Ectodermal cell (in vitro differentiated cells): ENCODE results near the gene SEPTIN2. TPM values are rescaled to one million over a fixed set of nuclear protein-coding genes. Genes with fewer than 3 reads are reported as not detected.

Experiments used
- H3K27ac ChIP-seq: 2 replicates; pipeline ENCODE4 v1.7.0; 2013; ENCODE audit warnings: mild to moderate bottlenecking, low read depth, low read length; ENCODE audit not compliant: insufficient read depth, poor library complexity, severe bottlenecking
- H3K27me3 ChIP-seq: 2 replicates; pipeline ENCODE4 v1.7.0; 2013; ENCODE audit warnings: mild to moderate bottlenecking, low read length; ENCODE audit not compliant: insufficient read depth, control insufficient read depth, poor library complexity, severe bottlenecking
- H3K36me3 ChIP-seq: one replicate; pipeline ENCODE4 v1.7.0; 2013; ENCODE audit warnings: low read length; ENCODE audit not compliant: control insufficient read depth, insufficient read depth
- H3K4me1 ChIP-seq: one replicate; pipeline ENCODE4 v1.7.0; 2013; ENCODE audit warnings: low read length; ENCODE audit not compliant: control insufficient read depth, insufficient read depth
- H3K4me3 ChIP-seq: 2 replicates; pipeline ENCODE4 v1.7.0; 2013; ENCODE audit warnings: low read depth, low read length, control low read depth; ENCODE audit not compliant: insufficient read depth
- H3K9me3 ChIP-seq: 2 replicates; pipeline ENCODE4 v1.7.0; 2013; ENCODE audit warnings: mild to moderate bottlenecking, low read length, moderate library complexity; ENCODE audit not compliant: control insufficient read depth
- WGBS, 2 experiments: methylation state at CpG; one replicate each; pipeline ENCODE4 v1.1.7; 2013; ENCODE audit warnings: missing lambda C conversion rate in 2 of 2; 5-methylcytosine and 5-hydroxymethylcytosine counted together
- polyA plus RNA-seq, 4 experiments: library from polyadenylated mRNA; stranded (reverse); fragments of 50-300 nt; gene quantifications; one replicate each; pipeline ENCODE4 v1.2.3, GENCODE V29; 2013

SEPTIN2 gene
- 472 TPM for polyA plus RNA-seq (2013, experiment 1 of 4)
- 476 TPM for polyA plus RNA-seq (2013, experiment 2 of 4)
- polyA plus RNA-seq (2013, experiment 3 of 4), result 391 TPM
- 425 TPM for polyA plus RNA-seq (2013, experiment 4 of 4)

- no peaks in the 10 kb centered on the region for H3K36me3 ChIP-seq
- H3K27ac ChIP-seq, result peak within 1 kb of the TSS; percentile 99
- 0 to 1% methylated on average over 75 of the region's 75 CpGs for WGBS, 2 experiments
- H3K27me3 ChIP-seq, result no peaks in the 10 kb centered on the region
- peaks cover 25% of the 10 kb centered on the region for H3K4me1 ChIP-seq
- no peaks in the 10 kb centered on the region for H3K9me3 ChIP-seq
- peak within 1 kb of the TSS; percentile 90 for H3K4me3 ChIP-seq
These were observed at the start of gene SEPTIN2 for GRCh38 chr2:241315879-241316631. SEPTIN2 (plus strand) TSS chr2:241315925; CDS start chr2:241324233, 8,308 bp downstream.

- Histone ChIP-seq H3K36me3 (peaks cover 13% of the 10 kb centered on the region), H3K9me3 (no peaks in the 10 kb centered on the region), H3K27me3 (no peaks in the 10 kb centered on the region), H3K27ac (no peak overlapping the region), H3K4me1 (no peaks in the 10 kb centered on the region), H3K4me3 (no peak overlapping the region)
- 85 to 87% methylated on average over 12 of the region's 12 CpGs for WGBS, 2 experiments
These were observed 48.3 kb upstream of the SEPTIN2 start for GRCh38 chr2:241267249-241268067.

GRCh38 chr2:241268306-241268705, 47.4 kb upstream of the SEPTIN2 start:
- Histone ChIP-seq H3K9me3 (no peaks in the 10 kb centered on the region), H3K27ac (no peak overlapping the region), H3K27me3 (no peaks in the 10 kb centered on the region), H3K4me1 (no peaks in the 10 kb centered on the region), H3K36me3 (peaks cover 6% of the 10 kb centered on the region), H3K4me3 (no peak overlapping the region)
- WGBS, 2 experiments, result 94 to 95% methylated on average over 7 of the region's 7 CpGs

- Histone ChIP-seq H3K4me1 (no peaks in the 10 kb centered on the region), H3K36me3 (peaks cover 6% of the 10 kb centered on the region), H3K27ac (no peak overlapping the region), H3K27me3 (no peaks in the 10 kb centered on the region), H3K4me3 (no peak overlapping the region), H3K9me3 (no peaks in the 10 kb centered on the region)
- WGBS, 2 experiments, result 95 to 96% methylated on average over 14 of the region's 14 CpGs
These were observed 46.8 kb upstream of the SEPTIN2 start for GRCh38 chr2:241268716-241269445.

- Histone ChIP-seq H3K9me3 (no peaks in the 10 kb centered on the region), H3K4me3 (no peak overlapping the region), H3K27me3 (no peaks in the 10 kb centered on the region), H3K36me3 (peaks cover 6% of the 10 kb centered on the region), H3K27ac (no peak overlapping the region), H3K4me1 (no peaks in the 10 kb centered on the region)
- 95% methylated on average over 15 of the region's 15 CpGs for WGBS, 2 experiments
These were observed 45.8 kb upstream of the SEPTIN2 start for GRCh38 chr2:241269707-241270520.

GRCh38 chr2:241270531-241270930, 45.2 kb upstream of the SEPTIN2 start:
- 91 to 94% methylated on average over 5 of the region's 5 CpGs for WGBS, 2 experiments
- H3K36me3 ChIP-seq, result peaks cover 6% of the 10 kb centered on the region
- no peaks in the 10 kb centered on the region for H3K4me1 ChIP-seq
- no peaks in the 10 kb centered on the region for H3K9me3 ChIP-seq
- no peak overlapping the region for H3K27ac ChIP-seq
- no peak overlapping the region for H3K4me3 ChIP-seq
- H3K27me3 ChIP-seq, result no peaks in the 10 kb centered on the region

GRCh38 chr2:241271706-241272302, 43.9 kb upstream of the SEPTIN2 start:
- H3K27ac ChIP-seq, result no peak overlapping the region
- WGBS, 2 experiments, result 15 to 16% methylated on average over 37 of the region's 37 CpGs
- no peaks in the 10 kb centered on the region for H3K4me1 ChIP-seq
- H3K9me3 ChIP-seq, result no peaks in the 10 kb centered on the region
- no peaks in the 10 kb centered on the region for H3K27me3 ChIP-seq
- peak overlapping the region; percentile 76 for H3K4me3 ChIP-seq
- H3K36me3 ChIP-seq, result no peaks in the 10 kb centered on the region

GRCh38 chr2:241272303-241273209, 43.2 kb upstream of the SEPTIN2 start:
- Histone ChIP-seq H3K9me3 (no peaks in the 10 kb centered on the region), H3K27ac (no peak overlapping the region), H3K36me3 (no peaks in the 10 kb centered on the region), H3K27me3 (no peaks in the 10 kb centered on the region), H3K4me1 (no peaks in the 10 kb centered on the region), H3K4me3 (peak overlapping the region; percentile 76)
- WGBS, 2 experiments, result 1 to 2% methylated on average over 91 to 100 of the region's 102 CpGs
